HG03280 (cell line): ENCODE data around the gene SLC31A2.

Experiments used
- ATAC-seq: cut with Tn5 transposase; IDR thresholded peaks from one replicate; pipeline ENCODE4 v1.9.1; 2021; ENCODE audit warnings: mild to moderate bottlenecking, moderate library complexity; ENCODE audit not compliant: unreplicated experiment

The SLC31A2 gene

DNA sequence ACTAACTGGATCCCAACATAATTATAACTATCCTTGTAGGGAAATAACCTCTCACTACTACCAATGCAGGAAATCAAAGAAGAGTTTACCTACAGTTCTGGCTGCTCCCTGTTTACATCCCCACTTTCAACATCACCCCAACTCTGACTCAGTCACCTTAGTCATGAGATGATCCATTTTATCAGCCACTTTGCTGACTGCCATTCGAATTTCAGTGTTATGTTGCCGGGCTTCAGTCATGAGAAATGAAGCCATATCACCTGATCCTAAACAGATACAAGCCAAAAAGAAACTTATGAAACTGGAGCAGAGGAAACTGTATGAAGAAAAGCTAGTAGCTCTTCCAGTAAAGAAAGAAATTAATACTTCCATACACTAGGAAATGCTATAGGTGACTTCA, 33.7 kb downstream of the SLC31A2 start:
- ATAC-seq: no peak

DNA sequence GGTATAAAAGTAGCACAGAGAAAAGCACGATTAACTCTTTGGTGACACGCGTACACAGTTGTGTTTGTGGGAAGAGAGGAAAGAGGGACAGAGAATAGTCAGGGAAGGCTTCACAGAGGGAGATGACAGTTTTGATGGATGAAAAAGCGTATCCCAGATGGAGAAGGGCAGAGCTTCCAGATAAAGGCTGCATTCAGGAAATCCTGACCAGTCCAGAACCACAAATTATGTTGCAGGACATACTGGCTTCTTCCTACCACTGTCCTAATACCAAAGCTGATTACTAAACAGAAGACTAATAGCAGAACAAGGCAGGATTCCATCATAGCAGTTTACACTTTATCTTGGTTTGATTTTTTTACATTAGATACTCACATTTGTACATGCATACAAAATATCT, 34.5 kb downstream of the SLC31A2 start:
- no peak for ATAC-seq

DNA sequence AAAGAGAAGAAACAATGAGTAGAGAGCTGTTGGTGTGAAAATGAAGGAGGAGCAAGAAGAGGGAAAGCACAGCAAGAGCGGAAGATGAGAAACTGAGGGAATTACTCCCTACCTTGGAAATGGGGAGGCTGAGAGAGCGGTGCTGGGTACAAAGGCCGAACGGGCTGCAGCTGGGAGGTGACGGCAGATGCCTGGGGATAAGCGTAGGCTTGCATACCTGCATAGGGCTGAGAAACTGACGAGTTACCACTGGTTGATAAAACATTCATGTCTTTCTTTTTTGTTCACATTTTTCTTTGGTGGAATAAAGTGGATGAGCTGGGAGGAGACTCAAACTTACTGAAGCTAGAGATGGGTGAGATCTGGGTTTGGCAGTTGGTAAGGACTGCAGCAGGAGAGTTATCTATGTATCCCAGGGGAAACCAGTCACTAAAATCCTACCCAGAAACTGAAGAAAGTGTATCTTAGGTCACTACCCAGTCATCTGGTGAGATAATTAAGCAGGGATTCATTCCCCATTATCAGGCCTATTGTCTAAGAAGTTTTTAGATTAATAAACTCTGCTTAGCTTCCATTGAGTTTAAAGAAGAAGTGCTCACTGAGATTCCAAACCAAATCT, 35.4 kb downstream of the SLC31A2 start:
- no peak for ATAC-seq

GRCh38 chr9:113187929-113188595, 37.3 kb downstream of the SLC31A2 start:
- ATAC-seq: no peak

DNA sequence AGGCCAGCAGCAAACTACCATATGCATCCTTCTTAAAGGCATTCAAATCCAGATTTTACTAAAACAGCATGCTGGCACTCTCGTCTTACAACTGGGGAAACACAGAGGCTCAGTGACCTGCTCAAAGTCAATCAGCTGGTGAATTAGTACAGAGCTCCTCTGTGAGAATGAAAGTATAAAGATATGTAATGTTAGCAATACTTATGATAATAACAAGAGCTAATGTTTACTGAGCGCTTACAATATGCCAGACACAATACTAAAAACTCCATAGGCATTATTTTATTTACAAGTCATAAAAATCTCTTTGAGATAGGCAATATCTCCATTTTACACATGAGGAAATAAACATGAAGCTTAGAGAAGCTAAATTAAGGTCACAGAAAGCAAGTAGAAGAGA, 41.6 kb downstream of the SLC31A2 start:
- ATAC-seq: no peak

GRCh38 chr9:113199683-113200329, 49.0 kb downstream of the SLC31A2 start:
- no peak for ATAC-seq

- ATAC-seq: no peak
These were observed 54.6 kb downstream of the SLC31A2 start for GRCh38 chr9:113205432-113205831.

DNA sequence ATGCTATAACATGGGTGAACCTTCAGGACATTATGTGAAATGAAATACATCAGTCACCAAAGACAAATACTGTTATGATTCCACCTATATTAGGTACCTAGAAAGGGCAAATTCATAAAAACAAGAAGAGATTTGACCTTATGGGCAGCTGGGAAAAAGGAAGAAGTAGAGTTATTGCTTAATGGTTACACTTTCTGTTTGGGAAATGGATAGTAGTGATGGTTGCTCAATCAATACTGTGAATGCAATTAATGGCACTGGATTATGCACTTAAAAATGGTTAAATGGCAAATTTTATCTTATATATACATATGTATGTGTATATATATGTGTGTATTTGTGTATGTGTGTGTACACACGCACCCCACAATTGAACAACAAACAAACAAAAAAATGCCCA, 55.1 kb downstream of the SLC31A2 start:
- no peak for ATAC-seq

DNA sequence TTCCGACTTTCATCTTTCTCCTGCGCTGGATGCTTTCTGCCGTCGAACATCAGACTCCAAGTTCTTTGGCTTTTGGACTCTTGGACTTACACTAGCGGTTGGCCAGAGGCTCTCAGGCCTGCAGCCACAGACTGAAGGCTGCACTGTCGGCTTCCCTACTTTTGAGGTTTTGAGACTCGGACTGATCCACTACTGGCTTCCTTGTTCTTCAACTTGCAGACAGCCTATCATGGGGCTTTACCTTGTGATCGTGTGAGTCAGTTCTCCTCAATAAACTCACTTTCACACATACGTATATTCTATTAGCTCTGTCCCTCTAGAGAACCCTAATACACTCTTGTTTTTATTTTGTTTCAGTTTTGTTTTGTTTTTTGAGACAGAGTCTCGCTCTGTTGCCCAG, 60.0 kb downstream of the SLC31A2 start:
- no peak for ATAC-seq
